Measurements from ENCODE around the gene CADM1. TPM values are rescaled to one million over a fixed set of nuclear protein-coding genes. Genes with fewer than 3 reads are reported as not detected.

CADM1 gene
- total RNA-seq, 2 experiments from 2014 or later: 0.52 to 0.80 TPM

- POLR2A ChIA-PET: no interaction called here
- CTCF ChIA-PET: no interaction called here
Observed at GRCh38 chr11:115226556-115226955, 277.7 kb downstream of the CADM1 start.

- ChIA-PET POLR2A (no interaction called here), CTCF (no interaction called here)
Observed at GRCh38 chr11:115224551-115224950, 279.7 kb downstream of the CADM1 start.

GRCh38 chr11:115222863-115223530, 281.2 kb downstream of the CADM1 start:
- ChIA-PET POLR2A (no interaction called here), CTCF (no interaction called here)

GRCh38 chr11:115222218-115222862, 281.9 kb downstream of the CADM1 start:
- ChIA-PET CTCF (no interaction called here), POLR2A (no interaction called here)

GRCh38 chr11:115221461-115222069, 282.6 kb downstream of the CADM1 start:
- ChIA-PET POLR2A (no interaction called here), CTCF (no interaction called here)

- ChIA-PET CTCF (no interaction called here), POLR2A (no interaction called here)
Observed at GRCh38 chr11:115220911-115221310, 283.3 kb downstream of the CADM1 start.

- ChIA-PET CTCF (no interaction called here), POLR2A (interaction anchor here (0.6 kb wide), 1 partner anchor 24 kb away, joined by 3 read pairs; no protein-coding TSS in a partner anchor)
Observed at GRCh38 chr11:115220423-115220822, 283.8 kb downstream of the CADM1 start.

- POLR2A ChIA-PET: no interaction called here
- CTCF ChIA-PET: interaction anchor here (1.3 kb wide), 1 partner anchor 20 kb away, joined by 3 read pairs; no protein-coding TSS in a partner anchor
Observed at GRCh38 chr11:115219376-115219775, 284.8 kb downstream of the CADM1 start.

GRCh38 chr11:115217726-115218311, 286.4 kb downstream of the CADM1 start:
- ChIA-PET POLR2A (no interaction called here), CTCF (no interaction called here)

GRCh38 chr11:115215694-115216617, 288.3 kb downstream of the CADM1 start:
- POLR2A ChIA-PET: no interaction called here
- CTCF ChIA-PET: interaction anchor here (0.9 kb wide), 1 partner anchor 16 kb away, joined by 3 read pairs; no protein-coding TSS in a partner anchor

GRCh38 chr11:115214644-115215234, 289.5 kb downstream of the CADM1 start:
- POLR2A ChIA-PET: no interaction called here
- CTCF ChIA-PET: no interaction called here

- ChIA-PET CTCF (no interaction called here), POLR2A (no interaction called here)
Observed at GRCh38 chr11:115213007-115213406, 291.2 kb downstream of the CADM1 start.

- CTCF ChIA-PET: no interaction called here
- POLR2A ChIA-PET: no interaction called here
Observed at GRCh38 chr11:115208808-115209259, 295.4 kb downstream of the CADM1 start.

GRCh38 chr11:115207916-115208315, 296.3 kb downstream of the CADM1 start:
- POLR2A ChIA-PET: no interaction called here
- CTCF ChIA-PET: no interaction called here

- ChIA-PET CTCF (no interaction called here), POLR2A (no interaction called here)
Observed at GRCh38 chr11:115207166-115207591, 297.0 kb downstream of the CADM1 start.

- ChIA-PET CTCF (no interaction called here), POLR2A (no interaction called here)
Observed at GRCh38 chr11:115206365-115207022, 297.7 kb downstream of the CADM1 start.

- ChIA-PET CTCF (no interaction called here), POLR2A (no interaction called here)
Observed at GRCh38 chr11:115202900-115203552, 301.2 kb downstream of the CADM1 start.

GRCh38 chr11:115202074-115202473, 302.1 kb downstream of the CADM1 start:
- POLR2A ChIA-PET: no interaction called here
- CTCF ChIA-PET: no interaction called here

All from activated CD8-positive, alpha-beta memory T cell treated with anti-CD3 and anti-CD28 coated beads for 36 hours (primary cell).